NCI-H2107 treated with DMSO at 0.1 percent for 48 hours (cell line): Measurements from ENCODE around the gene MAN2B2.
A peak's percentile ranks its signal among the peaks of the same experiment; 100 is the strongest.

Experiments
- DNase-seq: peaks from one replicate; lab custom pipeline; 2025; ENCODE audit not compliant: unreplicated experiment; lab: John Stamatoyannopoulos, UW

Gene MAN2B2

DNA sequence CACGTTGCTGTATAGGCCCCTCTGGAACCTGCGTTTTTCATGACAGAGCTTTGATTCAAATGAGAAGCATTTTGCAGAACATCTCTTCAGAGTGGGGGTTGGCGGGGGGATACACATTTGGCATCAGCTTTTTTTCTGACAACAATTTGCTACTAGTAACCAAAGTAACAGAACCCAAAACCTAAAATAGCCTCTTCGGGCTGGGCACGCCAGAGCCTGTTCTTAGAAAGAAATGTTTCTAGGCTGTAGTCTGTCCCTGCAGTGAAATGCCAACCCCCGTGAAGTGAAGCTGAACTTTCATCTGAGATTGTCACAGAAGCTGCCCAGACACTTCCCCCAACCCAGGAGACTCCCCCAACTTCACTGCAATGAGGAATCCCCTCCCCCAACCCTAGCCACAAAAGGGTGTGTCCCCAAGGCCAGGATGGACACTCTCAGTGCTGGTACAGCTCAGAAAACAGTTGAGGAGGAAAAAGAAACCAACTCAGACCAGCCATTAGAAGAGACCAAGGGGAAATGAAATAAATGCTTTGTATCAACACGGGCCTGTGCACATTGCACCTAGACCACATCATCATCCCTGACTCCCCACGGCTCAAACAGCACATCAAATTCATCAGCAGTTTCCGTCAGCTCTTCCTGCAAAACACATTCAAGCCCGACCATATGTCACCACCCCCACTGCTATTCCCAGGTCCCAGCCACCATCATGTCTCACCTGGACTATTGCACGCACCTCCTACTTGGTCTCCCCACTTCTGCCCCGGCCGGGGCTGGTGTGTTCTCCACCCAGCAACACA, 8.4 kb upstream of the MAN2B2 start:
- DNase-seq, result no peak

DNA sequence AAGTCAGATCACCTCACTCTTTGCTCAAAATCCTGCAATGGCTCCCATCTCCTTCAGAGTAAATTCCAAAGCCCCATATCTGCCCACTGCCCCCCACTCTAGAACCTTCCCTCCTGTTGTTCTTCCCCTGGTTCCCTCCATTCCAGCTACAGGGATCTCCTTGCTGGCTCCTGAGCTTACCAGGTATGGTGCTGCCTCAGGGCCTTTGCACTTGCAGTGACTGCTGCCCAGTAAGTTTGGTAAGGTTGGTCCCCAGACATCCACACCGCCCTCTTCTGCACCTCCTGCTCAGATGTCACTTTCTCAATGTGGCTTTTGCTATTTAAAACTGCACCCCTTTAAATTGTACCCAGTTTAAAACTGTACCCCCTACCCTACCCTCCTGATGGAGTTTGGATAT, 7.8 kb upstream of the MAN2B2 start:
- no peak for DNase-seq

DNA sequence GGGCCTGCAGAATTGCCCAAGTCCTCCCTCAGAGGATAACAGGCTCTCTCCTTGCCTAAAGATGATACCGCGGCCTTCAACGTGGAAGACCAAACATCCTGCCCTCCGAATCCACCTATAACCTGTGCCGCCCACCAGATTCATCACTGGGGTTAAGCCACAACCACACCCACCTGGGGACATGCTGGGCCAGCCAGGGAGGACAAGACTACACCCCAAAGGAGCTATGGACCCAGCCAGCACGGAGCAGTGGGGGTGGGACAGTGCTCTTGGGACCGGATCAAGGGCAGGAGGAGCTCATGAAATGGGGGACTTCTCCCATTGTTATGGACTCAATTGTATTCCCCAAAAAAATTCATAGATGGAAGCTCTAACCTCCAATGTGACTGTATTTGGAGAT, 6.8 kb upstream of the MAN2B2 start:
- DNase-seq, result no peak

DNA sequence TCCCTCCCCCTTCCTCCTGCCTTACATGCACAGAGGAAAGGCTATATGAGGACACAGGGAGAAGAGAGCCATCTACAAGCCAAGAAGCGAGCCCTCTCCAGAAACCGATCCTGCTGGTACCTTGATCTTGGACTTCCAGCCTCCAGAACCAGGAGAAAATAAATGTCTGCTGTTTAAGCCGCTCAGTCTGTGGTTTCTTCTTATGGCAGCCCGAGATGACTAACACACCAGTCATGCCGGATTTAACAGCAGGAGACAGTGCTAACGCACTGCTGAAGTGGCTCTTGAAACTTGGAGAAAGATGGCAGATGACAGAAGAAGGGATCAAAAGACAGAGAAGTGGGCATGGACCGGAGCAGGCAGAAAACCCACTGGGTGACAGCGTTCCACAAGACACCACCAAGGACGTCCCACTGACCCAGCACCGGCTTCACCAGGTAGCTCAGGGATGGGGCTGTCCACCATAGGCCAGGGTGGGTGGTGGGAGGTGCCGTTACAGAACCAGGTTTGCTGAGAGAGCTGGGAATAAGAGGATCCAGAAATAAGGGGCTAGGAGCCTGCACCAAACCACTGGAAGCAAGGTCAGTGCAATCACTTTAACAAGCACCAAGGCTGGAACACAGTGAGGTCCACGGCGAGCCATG, 6.2 kb upstream of the MAN2B2 start:
- DNase-seq, result no peak

DNA sequence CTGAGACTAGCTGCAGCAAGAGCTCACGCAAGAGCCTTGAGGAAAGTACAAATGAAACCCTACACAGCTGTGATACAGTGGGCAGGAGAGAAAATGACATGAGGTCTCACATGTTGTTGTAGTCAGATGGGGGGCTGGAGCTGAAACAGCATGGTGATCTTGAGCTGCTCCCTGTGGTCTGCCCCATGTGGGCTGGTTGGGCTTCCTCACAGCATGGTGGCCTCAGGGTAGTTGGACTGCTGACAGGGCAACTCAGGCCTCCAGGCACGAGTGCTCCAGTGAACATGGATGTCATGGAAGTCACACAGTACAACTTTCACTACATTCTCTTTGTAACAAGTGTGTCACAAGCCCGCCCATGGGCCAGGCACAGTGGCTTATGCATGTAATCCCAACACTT, 3.4 kb upstream of the MAN2B2 start:
- no peak for DNase-seq

DNA sequence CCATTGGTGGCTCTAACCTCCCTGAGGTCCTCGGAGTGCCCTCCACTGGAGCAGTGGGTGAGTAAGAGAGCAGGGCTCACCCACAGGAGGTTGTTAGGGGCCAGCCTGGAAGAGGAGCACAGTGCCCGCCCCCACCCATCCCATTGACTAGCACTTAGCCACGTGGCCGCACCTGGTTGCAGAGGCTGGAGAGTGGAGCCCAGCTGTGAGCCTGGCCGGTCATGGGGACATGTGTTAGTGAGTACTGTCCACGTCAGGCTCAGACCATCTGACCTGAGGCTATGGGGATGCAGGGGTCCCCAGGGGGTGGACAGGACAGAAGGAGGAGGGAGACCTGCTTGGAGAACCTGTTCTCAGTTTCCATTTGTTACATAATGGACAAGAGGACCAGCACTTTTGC, 1.4 kb upstream of the MAN2B2 start:
- no peak for DNase-seq

DNA sequence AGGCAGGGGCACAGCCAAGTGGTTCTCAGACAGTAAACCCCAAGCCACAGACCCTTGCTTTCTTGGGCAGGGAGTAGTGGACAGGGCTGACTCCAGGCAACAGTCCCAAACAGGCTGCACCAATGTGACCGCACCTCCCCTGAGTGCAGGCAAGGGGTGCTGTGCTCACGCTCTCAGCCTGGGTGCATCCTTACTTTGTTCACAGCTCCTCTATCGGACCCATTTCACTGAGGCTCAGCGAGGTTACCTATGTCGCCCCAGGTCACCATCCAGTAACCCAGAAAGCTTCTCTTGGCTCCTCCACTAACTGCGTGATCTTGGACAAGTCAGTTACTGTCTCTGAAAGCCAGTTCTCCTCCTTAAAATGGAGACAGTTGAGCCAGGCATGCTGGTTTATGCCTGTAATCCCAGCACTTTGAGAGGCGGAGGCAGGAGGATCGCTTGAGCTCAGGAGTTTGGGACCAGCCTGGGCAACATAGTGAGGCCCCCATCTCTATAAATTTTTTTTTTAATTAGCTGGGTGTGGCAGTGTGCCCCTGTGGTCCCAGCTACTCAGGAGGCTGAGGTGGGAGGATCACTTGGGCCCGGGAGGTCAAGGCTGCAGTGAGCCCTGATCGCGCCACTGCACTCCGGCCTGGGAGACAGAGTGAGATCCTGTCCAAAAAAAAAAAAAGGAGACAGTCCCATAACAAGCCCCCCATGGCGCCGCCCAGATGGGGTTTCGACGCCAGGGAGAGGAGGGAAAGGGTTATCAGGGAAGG, 823 bp upstream of the MAN2B2 start:
- no peak for DNase-seq

DNA sequence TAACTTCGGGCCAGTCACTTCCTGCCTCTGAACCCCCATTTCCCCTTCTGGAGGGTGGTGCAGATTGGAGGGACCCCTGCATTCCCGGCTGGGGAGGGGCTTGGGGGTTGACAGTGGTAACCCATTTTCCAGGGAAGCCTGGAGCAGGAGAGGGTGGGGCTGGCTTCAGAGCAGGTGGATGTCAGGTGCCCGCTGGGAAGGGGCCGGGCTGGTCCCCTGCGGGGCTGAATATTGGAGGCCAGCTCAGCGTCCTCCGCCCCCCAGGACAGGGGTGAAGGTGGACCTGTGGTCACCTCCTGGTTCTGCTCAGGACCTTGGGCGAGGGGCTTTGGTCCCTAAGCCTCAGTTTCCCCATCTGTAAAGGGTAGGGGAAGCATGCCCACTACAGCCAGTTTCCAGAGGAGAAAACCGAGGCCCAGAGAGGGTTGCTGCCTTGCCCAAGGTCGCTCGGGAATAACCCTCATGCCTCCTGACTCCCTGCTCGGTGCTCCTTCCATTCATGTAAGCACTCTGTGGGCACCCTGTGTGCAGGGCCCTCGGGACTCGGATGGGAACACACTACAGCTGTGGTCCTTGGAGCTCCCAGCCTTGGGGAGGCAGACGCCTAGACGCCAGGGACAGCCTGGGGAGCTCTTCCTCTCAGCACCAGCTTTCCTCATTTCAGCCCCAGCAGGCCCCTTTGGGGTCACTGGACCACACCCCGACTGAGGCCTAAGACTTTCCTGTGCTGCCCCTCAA, 683 bp downstream of the MAN2B2 start:
- no peak for DNase-seq

DNA sequence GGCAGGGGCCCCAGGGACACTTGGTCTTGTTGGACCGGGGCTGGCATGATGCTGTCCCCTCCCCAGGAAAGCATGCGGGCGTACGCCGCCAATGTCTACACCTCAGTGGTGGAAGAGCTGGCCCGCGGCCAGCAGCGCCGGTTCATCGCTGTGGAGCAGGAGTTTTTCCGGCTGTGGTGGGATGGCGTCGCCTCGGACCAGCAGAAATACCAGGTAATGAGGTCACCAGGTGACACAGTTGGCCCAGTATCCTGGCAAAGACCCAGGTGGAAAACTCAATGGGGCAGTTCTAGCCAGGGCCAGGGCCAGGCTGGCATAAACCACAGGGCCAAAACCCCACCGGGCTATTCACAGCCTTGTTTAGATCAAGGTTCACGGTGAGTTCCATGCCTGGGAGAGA, 1.5 kb downstream of the MAN2B2 start:
- DNase-seq, result no peak

DNA sequence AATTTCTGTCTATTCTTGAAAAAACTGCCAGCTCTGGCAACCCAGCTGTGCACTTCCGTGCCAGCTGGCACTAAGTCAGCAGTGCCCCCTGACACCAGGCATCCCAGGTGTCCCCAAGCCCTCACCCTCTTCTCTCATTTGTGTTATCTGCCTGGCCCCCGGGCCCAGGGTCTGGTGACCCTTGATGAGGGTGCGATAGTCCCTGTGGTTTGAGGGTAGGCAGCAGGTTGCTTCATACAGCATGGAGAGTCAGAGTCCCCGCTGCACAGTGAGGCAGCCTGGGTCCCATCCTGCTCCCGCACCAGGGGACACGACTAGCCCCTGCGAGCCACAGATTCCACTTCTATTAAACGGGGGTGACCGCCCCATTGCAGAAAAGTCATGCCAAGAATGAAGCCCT, 1.9 kb downstream of the MAN2B2 start:
- no peak for DNase-seq

DNA sequence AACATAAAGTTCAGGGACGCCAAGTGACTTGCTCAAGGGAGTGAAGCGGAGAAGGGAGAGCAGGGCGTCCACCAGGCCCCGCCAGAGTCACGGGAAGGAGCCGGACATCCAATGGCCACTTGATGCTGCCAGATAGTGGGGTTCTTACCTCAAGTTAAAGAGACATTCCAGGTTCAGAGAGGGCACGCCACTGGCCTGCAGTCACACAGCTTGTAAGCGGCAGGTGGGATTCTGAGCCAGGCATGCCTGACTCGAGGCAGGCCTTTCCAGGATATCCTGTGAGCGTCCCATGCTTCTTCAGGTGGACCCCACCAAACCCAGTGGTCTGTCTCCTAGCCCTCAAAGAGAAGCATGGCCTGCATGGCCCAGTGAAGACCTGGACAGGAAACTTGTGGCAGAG, 2.4 kb downstream of the MAN2B2 start:
- DNase-seq, result no peak

DNA sequence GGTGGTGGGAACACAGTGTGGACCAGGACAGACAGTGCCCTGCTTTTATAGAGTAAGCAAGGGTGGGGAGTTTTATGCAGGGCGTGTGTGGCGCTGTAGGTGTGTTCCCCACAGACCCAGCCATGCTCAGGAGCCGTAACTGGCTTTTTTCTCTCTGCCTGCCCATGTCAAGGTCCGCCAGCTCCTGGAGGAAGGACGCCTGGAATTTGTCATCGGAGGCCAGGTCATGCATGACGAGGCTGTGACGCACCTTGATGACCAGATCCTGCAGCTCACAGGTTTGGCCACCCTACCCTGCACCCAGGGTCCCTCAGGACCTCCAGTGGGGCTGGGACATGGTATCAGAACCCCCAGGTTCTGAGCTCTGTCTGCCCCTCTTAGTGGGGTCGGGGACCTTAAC, 3.2 kb downstream of the MAN2B2 start:
- no peak for DNase-seq

DNA sequence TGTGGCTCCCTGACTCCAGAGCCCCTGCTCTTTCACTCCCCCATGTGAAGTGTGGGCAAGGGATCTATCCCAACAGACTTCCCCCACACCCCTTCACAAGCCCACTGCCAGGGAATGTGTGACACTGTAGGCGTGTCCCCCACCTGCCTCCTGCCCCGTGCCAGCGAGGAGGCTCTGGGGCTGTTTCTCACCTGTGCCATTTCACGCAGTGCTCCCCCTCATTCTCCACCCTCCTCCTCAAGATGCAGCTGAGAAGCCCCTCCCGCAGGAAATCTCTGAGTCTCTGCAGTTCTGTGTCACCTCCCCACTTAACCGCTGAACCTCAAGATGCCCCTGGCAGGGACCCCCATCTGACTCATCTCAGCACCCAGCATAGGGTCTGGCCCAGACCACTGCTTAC, 5.4 kb downstream of the MAN2B2 start:
- DNase-seq, result no peak

DNA sequence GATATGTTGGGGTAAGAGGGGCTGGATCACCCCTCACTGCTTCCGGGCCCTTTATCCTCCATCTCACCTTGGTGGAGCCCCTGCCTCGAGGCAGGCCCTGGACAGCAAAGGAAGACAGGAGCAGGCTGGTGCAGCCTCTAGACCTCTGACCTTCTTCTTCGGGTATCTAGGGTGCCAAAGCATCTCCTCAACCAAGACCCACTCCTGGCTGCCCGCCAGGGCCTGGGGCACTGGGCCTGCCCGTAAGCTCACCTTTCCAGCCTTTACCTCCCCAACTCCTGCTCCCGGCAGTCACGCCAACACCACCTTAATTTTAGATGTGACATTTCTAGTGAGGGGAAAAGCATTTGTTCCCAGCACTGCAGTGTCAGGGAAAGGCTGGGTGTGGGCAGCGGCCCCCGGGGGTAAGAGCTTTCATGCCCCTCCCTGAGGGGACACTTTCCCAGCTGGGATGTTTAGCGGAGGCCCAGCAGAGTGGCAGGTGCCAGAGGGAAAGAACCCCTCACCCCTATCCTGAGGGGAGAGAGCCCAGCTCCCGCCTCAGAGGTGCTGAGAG, 6.7 kb downstream of the MAN2B2 start:
- DNase-seq, result no peak

DNA sequence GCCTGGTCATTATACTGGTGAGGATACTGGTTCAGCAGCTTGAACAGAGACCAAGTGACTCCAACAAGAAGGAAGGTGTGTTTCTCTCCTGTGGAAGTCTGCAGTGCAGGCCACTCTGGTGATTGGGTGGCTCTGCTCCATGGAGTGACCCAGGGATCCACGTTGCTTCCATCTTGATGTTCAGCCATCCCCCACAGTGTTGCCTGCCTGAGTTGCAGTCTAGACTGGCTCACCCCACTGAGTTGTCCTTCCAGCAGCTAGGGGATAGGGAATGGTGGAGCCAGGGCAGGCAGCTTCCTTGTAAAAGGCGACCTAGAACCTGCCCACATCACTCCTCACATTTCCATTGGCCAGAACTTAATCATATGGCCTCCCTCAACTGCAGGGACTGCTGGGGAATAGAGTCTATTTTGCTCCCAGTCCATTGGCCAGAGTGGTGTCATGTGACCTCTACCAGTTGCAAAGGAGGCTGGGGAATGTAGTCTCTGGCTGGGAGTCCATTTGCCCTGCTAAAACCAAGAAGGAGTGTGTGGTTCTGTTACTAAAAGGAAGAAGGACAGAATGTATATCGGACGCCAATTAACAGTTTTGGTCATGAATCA, 8.0 kb downstream of the MAN2B2 start:
- no peak for DNase-seq

DNA sequence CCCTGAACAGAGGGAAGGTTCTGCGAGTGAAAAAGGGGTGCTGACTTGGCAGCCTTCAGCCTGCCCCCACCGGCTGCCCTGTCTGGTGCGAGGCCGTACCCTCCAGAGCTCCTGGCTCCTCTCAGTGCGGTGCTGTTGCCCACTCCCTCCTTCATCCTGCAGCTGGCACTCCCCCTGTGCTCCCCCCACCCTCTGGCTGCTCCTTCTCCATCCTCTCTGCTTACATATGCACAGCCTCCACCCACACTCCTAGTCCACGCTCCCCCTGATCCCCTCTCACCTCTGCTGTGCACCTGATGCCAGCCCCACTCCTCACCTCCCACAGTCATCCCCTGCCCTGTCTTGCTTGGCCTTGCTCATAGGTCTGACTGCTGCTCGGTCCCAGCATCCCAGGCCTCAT, 9.9 kb downstream of the MAN2B2 start:
- DNase-seq, result no peak

DNA sequence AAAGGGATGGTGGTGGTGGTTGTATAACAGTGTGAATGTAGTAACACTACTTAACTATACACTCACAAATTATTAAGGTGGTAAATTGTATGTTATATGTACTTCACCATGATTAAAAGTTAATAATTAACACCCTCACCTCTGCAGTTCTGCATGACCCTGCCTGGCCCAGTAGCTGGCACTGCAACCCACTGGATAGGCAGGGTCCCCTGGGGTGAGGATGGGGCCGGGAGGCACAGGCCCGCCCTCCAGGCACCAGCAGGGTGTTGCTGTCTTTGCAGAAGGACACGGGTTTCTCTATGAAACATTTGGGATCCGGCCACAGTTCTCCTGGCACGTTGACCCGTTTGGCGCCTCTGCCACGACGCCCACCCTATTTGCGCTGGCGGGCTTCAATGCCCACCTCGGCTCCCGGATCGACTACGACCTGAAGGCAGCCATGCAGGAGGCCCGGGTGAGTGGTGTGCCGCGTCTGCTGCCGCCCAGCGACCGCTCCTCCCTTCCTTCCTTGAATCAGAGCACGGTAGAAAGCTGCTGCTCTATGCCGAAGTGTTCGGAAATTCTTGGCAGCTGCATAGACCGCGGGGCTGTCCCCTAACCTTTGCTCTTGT, 11.8 kb downstream of the MAN2B2 start:
- DNase-seq, result no peak

DNA sequence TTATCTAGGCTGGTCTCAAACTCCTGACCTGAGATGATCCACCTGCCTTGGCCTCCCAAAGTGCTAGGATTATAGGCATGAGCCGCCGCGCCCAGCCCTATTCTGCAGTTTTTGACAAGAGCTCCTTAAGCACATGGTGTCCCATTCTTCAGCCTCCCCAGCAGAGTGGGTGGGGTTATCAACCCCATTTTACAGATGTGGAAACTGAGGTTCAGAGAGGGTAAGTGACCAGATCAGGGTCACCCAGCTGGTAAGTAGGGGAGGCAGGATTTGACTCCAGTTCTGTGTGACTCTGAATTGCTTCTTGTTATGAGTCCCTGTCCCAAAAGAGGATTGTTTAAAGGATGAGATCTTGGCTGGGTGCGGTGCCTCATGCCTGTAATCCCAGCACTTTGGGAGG, 14.5 kb downstream of the MAN2B2 start:
- no peak for DNase-seq

DNA sequence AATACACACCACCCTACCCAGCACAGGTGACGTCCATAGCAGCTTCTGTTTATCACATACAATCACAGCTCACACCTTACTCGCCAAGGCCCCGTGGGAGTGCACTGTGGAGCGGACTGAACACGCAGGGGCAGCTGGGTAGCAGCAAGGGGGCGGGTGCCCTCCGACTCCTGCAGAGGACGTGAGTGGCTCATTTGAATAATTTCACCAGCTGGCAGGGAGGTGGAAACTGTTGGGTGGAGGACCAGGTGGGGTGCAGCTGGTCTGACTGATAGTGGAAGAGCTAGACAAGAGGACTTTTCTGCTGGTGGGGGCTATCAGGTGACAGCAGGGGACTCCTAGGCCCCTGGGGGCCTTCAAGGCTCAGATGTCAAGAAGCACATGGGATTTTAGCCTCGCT, 16.3 kb downstream of the MAN2B2 start:
- DNase-seq, result peak; percentile 63

DNA sequence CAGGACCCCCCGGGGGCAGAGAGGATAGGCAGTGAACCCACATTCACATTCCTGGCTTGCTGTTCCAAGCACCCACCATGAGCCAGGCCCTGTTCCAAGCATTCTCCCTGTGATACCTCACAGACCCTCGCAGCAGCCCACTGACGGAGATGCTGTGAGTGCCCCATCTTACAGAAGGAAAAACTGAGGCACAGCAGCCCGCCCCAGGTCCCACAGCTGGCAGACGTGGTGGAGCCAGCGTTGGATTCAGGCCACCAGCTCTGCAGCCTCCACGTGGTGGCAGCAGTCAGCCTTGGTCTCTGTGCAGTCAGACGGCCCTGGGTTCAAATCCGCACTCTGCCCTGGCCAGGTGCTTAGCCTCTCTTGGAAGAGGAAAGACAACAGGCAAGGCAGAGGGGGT, 16.8 kb downstream of the MAN2B2 start:
- DNase-seq, result no peak
